ENCODE data around the gene LINGO3. TPM values are rescaled to one million over a fixed set of nuclear protein-coding genes. Genes with fewer than 3 reads are reported as not detected.
"Not testable (repeated sequence)": the region's sequence is repeated elsewhere in the genome, so short reads cannot be mapped to it uniquely, and the experiment has no call there.

The LINGO3 gene
- total RNA-seq, 4 donors from 2014 or later = 0.45 TPM; not detected in 3

- TF ChIP-seq POLR2A (IDR thresholded peaks at IDR 0.05) (no peak), CTCF (IDR thresholded peaks at IDR 0.05) (no peak)
- intact Hi-C loops (cut with DNase I) = no loop called here
- H3K36me3 ChIP-seq = peaks cover 10 to 11% of the 10 kb centered on the region in 2 donors
- WGBS, 2 donors = 89 to 94% methylated on average over 16 to 22 of the region's 34 CpGs
- H3K4me1 ChIP-seq = no peaks in the 10 kb centered on the region
- no peak for DNase-seq
- H3K9me3 ChIP-seq = no peaks in the 10 kb centered on the region
- H3K27me3 ChIP-seq = no peaks in the 10 kb centered on the region
- H3K27ac ChIP-seq = no peak overlapping the region
- no peak overlapping the region for H3K4me3 ChIP-seq (replicated peaks in 1 of 3)
Measured at GRCh38 chr19:2353887-2354592, 46.1 kb upstream of the LINGO3 start.

- Histone ChIP-seq H3K4me1 (no peaks in the 10 kb centered on the region), H3K27me3 (no peaks in the 10 kb centered on the region), H3K4me3 (replicated peaks in 1 of 3) (no peak overlapping the region), H3K27ac (no peak overlapping the region), H3K36me3 (peaks cover 10 to 11% of the 10 kb centered on the region in 2 donors), H3K9me3 (no peaks in the 10 kb centered on the region)
- intact Hi-C loops (cut with DNase I) = no loop called here
- no peak for DNase-seq
- TF ChIP-seq POLR2A (IDR thresholded peaks at IDR 0.05) = no peak
- no peak for TF ChIP-seq CTCF (IDR thresholded peaks at IDR 0.05)
- 83 to 95% methylated on average over 20 to 44 of the region's 45 CpGs for WGBS, 2 donors
Measured at GRCh38 chr19:2353159-2353886, 45.4 kb upstream of the LINGO3 start.

GRCh38 chr19:2352121-2352520 is 44.2 kb upstream of the LINGO3 start:
- Histone ChIP-seq H3K27me3 (no peaks in the 10 kb centered on the region), H3K4me1 (no peaks in the 10 kb centered on the region), H3K36me3 (peaks cover 10 to 11% of the 10 kb centered on the region in 2 donors), H3K9me3 (no peaks in the 10 kb centered on the region), H3K4me3 (replicated peaks in 1 of 3) (no peak overlapping the region), H3K27ac (no peak overlapping the region)
- no peak for TF ChIP-seq CTCF (IDR thresholded peaks at IDR 0.05)
- TF ChIP-seq POLR2A (IDR thresholded peaks at IDR 0.05) = no peak
- intact Hi-C loops (cut with DNase I) = no loop called here
- 94 to 96% methylated on average over 18 to 24 of the region's 24 CpGs for WGBS, 2 donors
- no peak for DNase-seq

- no peaks in the 10 kb centered on the region for H3K27me3 ChIP-seq
- H3K9me3 ChIP-seq = no peaks in the 10 kb centered on the region
- H3K36me3 ChIP-seq = peaks cover 11 to 12% of the 10 kb centered on the region in 2 donors
- TF ChIP-seq CTCF (IDR thresholded peaks at IDR 0.05) (no peak), POLR2A (IDR thresholded peaks at IDR 0.05) (no peak)
- no peak overlapping the region for H3K4me3 ChIP-seq (replicated peaks in 1 of 3)
- no peak for DNase-seq
- no peaks in the 10 kb centered on the region for H3K4me1 ChIP-seq
- intact Hi-C loops (cut with DNase I) = no loop called here
- 96 to 97% methylated on average over 19 to 20 of the region's 28 CpGs for WGBS, 2 donors
- no peak overlapping the region for H3K27ac ChIP-seq
Measured at GRCh38 chr19:2351591-2351990, 43.6 kb upstream of the LINGO3 start.

- Histone ChIP-seq H3K36me3 (peaks cover 11 to 14% of the 10 kb centered on the region in 2 donors), H3K27me3 (no peaks in the 10 kb centered on the region), H3K27ac (no peak overlapping the region), H3K4me3 (replicated peaks in 1 of 3) (no peak overlapping the region), H3K9me3 (no peaks in the 10 kb centered on the region), H3K4me1 (no peaks in the 10 kb centered on the region)
- intact Hi-C loops (cut with DNase I) = no loop called here
- WGBS, 2 donors = 93 to 96% methylated on average over 16 of the region's 16 CpGs
- TF ChIP-seq POLR2A (IDR thresholded peaks at IDR 0.05) (no peak), CTCF (IDR thresholded peaks at IDR 0.05) (no peak)
- DNase-seq = no peak
Measured at GRCh38 chr19:2350656-2351055, 42.7 kb upstream of the LINGO3 start.

- peaks cover 13 to 14% of the 10 kb centered on the region in 2 donors for H3K36me3 ChIP-seq
- intact Hi-C loops (cut with DNase I); H3K9me3 ChIP-seq; H3K4me3 ChIP-seq (replicated peaks in 1 of 3); H3K27me3 ChIP-seq; DNase-seq; H3K4me1 ChIP-seq; H3K27ac ChIP-seq: not testable (repeated sequence)
- WGBS, 2 donors = 90 to 94% methylated on average over 24 of the region's 24 CpGs
Measured at GRCh38 chr19:2349818-2350217, 41.9 kb upstream of the LINGO3 start.
